Inflammatory macrophage (primary cell): ENCODE measurements around the gene RNF166.
A peak's percentile ranks its signal among the peaks of the same experiment; 100 is the strongest.

Source experiments
- DNase-seq, 2 donors: peaks; one replicate each; pipeline ENCODE4 v3.0.0-alpha.2; 2020 to 2022

The RNF166 gene

GRCh38 chr16:88739139-88739976 is 33.1 kb upstream of the RNF166 start:
- DNase-seq, result no peak

- DNase-seq, result no peak
Measured at GRCh38 chr16:88738151-88739084, 32.2 kb upstream of the RNF166 start.

GRCh38 chr16:88737298-88738150 is 31.3 kb upstream of the RNF166 start:
- peak; percentile 62 to 65 for DNase-seq

GRCh38 chr16:88736496-88736895 is 30.3 kb upstream of the RNF166 start:
- no peak for DNase-seq

- DNase-seq, result no peak
Measured at GRCh38 chr16:88736088-88736487, 29.9 kb upstream of the RNF166 start.

- no peak for DNase-seq
Measured at GRCh38 chr16:88735616-88736015, 29.4 kb upstream of the RNF166 start.

- no peak for DNase-seq
Measured at GRCh38 chr16:88735121-88735520, 28.9 kb upstream of the RNF166 start.

- no peak for DNase-seq
Measured at GRCh38 chr16:88734361-88734728, 28.1 kb upstream of the RNF166 start.

- DNase-seq, result no peak
Measured at GRCh38 chr16:88733630-88734360, 27.6 kb upstream of the RNF166 start.

GRCh38 chr16:88732961-88733294 is 26.7 kb upstream of the RNF166 start:
- DNase-seq, result no peak

GRCh38 chr16:88732172-88732960 is 26.2 kb upstream of the RNF166 start:
- no peak for DNase-seq

- no peak for DNase-seq
Measured at GRCh38 chr16:88731699-88732098, 25.5 kb upstream of the RNF166 start.

GRCh38 chr16:88730632-88731607 is 24.7 kb upstream of the RNF166 start:
- no peak for DNase-seq

GRCh38 chr16:88727871-88728270 is 21.7 kb upstream of the RNF166 start:
- DNase-seq, result no peak

- DNase-seq, result no peak
Measured at GRCh38 chr16:88726981-88727380, 20.8 kb upstream of the RNF166 start.

- no peak for DNase-seq
Measured at GRCh38 chr16:88726408-88726749, 20.2 kb upstream of the RNF166 start.

- no peak for DNase-seq
Measured at GRCh38 chr16:88725609-88726407, 19.6 kb upstream of the RNF166 start.

- no peak for DNase-seq
Measured at GRCh38 chr16:88724855-88725555, 18.8 kb upstream of the RNF166 start.

GRCh38 chr16:88723911-88724310 is 17.7 kb upstream of the RNF166 start:
- DNase-seq, result no peak
